HL-60 (cell line): Measurements from ENCODE around the gene NPDC1.

ENCODE experiments used
- DNase-seq, 2 experiments: peaks; one replicate each; pipeline ENCODE4 v3.0.0-alpha.2; 2010 to 2020; ENCODE audit warnings: low read depth in 1 of 2, low spot score in 1 of 2
- H3K27ac ChIP-seq: fragments of 250-450 bp; sonication (Bioruptor Pico); replicated peaks from 2 replicates; pipeline ENCODE4 v1.5.1; 2020; ENCODE audit warnings: mild to moderate bottlenecking, moderate library complexity
- H3K27me3 ChIP-seq: fragments of 250-450 bp; sonication (Bioruptor Pico); 2 replicates; pipeline ENCODE4 v1.5.1; 2021; ENCODE audit warnings: mild to moderate bottlenecking, moderate library complexity; ENCODE audit not compliant: insufficient read depth, poor library complexity, severe bottlenecking
- H3K4me3 ChIP-seq: replicated peaks from 2 replicates; pipeline ENCODE4 v1.5.1; 2011; ENCODE audit warnings: mild to moderate bottlenecking, control low read depth, low read length; ENCODE audit not compliant: insufficient read depth
- CTCF ChIP-seq: IDR thresholded peaks from one replicate; pipeline ENCODE4 v1.5.1; 2011; ENCODE audit warnings: low read length, control low read depth, inconsistent platforms; ENCODE audit not compliant: insufficient read depth
- GABPA ChIP-seq: IDR thresholded peaks from 2 replicates; pipeline ENCODE4 v1.6.1; 2012; ENCODE audit warnings: low read depth
- POLR2AphosphoS5 ChIP-seq: IDR thresholded peaks from 2 replicates; pipeline ENCODE4 v1.6.1; 2012; ENCODE audit warnings: low read depth
- REST ChIP-seq: IDR thresholded peaks from 2 replicates; pipeline ENCODE4 v1.6.1; 2012; ENCODE audit warnings: low read depth; ENCODE audit not compliant: insufficient replicate concordance
- SPI1 ChIP-seq: IDR thresholded peaks from 2 replicates; pipeline ENCODE4 v1.6.1; 2012; ENCODE audit warnings: low read depth, mild to moderate bottlenecking, borderline replicate concordance

The NPDC1 gene

GRCh38 chr9:137074657-137075274 lies 28.8 kb upstream of the NPDC1 start:
- H3K4me3 ChIP-seq = no peak overlapping the region
- no peak overlapping the region for H3K27ac ChIP-seq
- DNase-seq = no peak
- H3K27me3 ChIP-seq = peaks cover 10% of the 10 kb centered on the region
- TF ChIP-seq REST (no peak), GABPA (no peak), SPI1 (no peak), CTCF (no peak), POLR2AphosphoS5 (no peak)

- TF ChIP-seq REST = no peak
- no peak for TF ChIP-seq GABPA
- no peak for TF ChIP-seq SPI1
- TF ChIP-seq CTCF = no peak
- no peak for TF ChIP-seq POLR2AphosphoS5
- no peak for DNase-seq
- peaks cover 10% of the 10 kb centered on the region for H3K27me3 ChIP-seq
- no peak overlapping the region for H3K27ac ChIP-seq
- H3K4me3 ChIP-seq = no peak overlapping the region
Observed at GRCh38 chr9:137073992-137074399, 28.0 kb upstream of the NPDC1 start.

GRCh38 chr9:137071282-137071681 lies 25.3 kb upstream of the NPDC1 start:
- TF ChIP-seq SPI1 = no peak
- no peak for TF ChIP-seq GABPA
- no peak for DNase-seq
- no peak overlapping the region for H3K27ac ChIP-seq
- H3K4me3 ChIP-seq = no peak overlapping the region
- no peaks in the 10 kb centered on the region for H3K27me3 ChIP-seq

- peak overlapping the region; percentile 37; the same call in 1 of the 2 replicates for H3K27ac ChIP-seq
- no peak for TF ChIP-seq REST
- no peak for DNase-seq
Observed at GRCh38 chr9:137070906-137071275, 24.9 kb upstream of the NPDC1 start.

More at GRCh38 chr9:137070906-137071275, 24.9 kb upstream of the NPDC1 start:
- Histone ChIP-seq H3K27me3 (no peaks in the 10 kb centered on the region), H3K4me3 (peak overlapping the region; percentile 50)
